Measurements from ENCODE around the gene TMCO1.
"Not testable (repeated sequence)": the region's sequence is repeated elsewhere in the genome, so short reads cannot be mapped to it uniquely, and the experiment has no call there.

Gene TMCO1

GRCh38 chr1:165703648-165704047 is 65.0 kb downstream of the TMCO1 start:
- ChIA-PET CTCF (interaction anchor here (1.0 to 1.5 kb wide), 3 partner anchors 11 to 221 kb away, joined by 3 to 4 read pairs (median 3); no protein-coding TSS in a partner anchor), POLR2A (interaction anchor here (0.7 kb wide), 1 partner anchor 153 kb away, joined by 4 read pairs; no protein-coding TSS in a partner anchor)
- DNase-seq (ENCODE audit: extremely low spot score), result no peak
- TF ChIP-seq, protein P1, sequence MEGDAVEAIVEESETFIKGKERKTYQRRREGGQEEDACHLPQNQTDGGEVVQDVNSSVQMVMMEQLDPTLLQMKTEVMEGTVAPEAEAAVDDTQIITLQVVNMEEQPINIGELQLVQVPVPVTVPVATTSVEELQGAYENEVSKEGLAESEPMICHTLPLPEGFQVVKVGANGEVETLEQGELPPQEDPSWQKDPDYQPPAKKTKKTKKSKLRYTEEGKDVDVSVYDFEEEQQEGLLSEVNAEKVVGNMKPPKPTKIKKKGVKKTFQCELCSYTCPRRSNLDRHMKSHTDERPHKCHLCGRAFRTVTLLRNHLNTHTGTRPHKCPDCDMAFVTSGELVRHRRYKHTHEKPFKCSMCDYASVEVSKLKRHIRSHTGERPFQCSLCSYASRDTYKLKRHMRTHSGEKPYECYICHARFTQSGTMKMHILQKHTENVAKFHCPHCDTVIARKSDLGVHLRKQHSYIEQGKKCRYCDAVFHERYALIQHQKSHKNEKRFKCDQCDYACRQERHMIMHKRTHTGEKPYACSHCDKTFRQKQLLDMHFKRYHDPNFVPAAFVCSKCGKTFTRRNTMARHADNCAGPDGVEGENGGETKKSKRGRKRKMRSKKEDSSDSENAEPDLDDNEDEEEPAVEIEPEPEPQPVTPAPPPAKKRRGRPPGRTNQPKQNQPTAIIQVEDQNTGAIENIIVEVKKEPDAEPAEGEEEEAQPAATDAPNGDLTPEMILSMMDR (IDR thresholded peaks at IDR 0.05; ENCODE audit: control extremely low read depth, extremely low read depth, low read depth, missing control alignments), result no peak

GRCh38 chr1:165701922-165702321 is 66.7 kb downstream of the TMCO1 start:
- DNase-seq (ENCODE audit: extremely low spot score); POLR2A ChIA-PET; CTCF ChIA-PET: not testable (repeated sequence)

DNA sequence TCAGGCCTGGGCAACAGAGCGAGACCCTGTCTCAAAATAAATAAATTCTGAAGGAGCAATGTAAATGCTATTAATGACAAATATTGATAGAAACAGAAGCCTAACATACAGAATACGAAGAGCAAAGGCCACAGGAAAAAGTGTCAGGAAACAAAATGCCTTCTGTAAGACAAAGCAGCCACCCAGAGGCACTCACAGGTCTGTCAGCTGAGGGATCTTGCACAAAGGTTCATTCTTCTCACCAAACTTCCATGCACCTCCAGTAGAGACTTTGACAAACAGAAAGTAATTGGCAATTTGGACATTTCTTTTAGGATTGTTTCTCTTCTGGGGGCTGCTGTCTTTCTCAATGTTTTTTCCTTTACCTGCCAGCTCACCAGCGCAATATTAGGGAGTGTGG is 69.1 kb downstream of the TMCO1 start:
- ChIA-PET CTCF (interaction anchor here (1.3 to 4.0 kb wide), 3 partner anchors 13 to 215 kb away, joined by 4 to 19 read pairs (median 4); no protein-coding TSS in a partner anchor), POLR2A (no interaction called here)
- TF ChIP-seq, protein P1 (IDR thresholded peaks at IDR 0.05; ENCODE audit: control extremely low read depth, extremely low read depth, low read depth, missing control alignments), result no peak
- no peak for DNase-seq (ENCODE audit: extremely low spot score)

GRCh38 chr1:165698761-165699052 is 70.0 kb downstream of the TMCO1 start:
- POLR2A ChIA-PET, result interaction anchor here (1.2 kb wide), 1 partner anchor 13 kb away, joined by 4 read pairs; no protein-coding TSS in a partner anchor

DNA sequence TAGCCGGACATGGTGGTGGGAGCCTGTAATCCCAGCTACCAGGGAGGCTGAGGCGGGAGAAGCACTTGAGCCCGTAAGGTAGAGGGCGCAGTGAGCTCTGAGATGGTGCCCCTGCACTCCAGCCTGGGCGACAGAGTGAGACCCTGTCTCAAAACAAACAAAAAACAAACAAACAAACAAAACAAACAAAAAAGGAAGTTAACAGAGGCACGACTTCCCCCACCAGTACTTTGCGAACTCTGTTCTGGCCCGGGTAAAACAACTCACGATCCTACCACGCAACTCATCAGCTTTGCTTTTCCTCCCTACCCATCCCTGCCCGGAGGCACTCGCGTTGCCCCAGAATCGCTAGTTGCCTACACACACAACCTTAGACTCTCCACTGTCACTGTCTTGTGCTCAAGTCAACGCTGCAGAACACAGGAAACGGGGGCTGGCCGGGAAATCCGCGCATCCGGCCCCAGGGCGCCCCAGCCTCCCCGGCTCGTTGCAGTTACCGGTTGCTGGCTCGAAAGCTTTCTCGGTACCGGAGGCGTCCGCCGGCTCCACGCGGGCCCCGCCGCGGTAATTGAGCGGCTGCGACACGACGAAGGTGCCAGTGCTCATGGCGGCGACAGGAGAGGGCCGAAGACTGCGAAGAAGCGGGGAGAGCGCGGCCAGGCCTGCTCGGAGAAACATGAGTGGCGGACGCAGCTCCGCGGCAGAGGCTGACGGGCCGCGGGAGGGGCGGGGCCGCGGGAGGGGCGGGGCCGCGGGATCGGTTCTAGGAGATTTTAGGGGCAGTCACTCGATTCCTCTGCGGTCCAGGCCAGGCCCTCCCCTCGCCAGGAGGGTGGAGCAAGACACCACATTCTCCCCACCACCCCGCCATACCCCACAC is 70.5 kb downstream of the TMCO1 start, which contains the start of gene ALDH9A1:
Gene ALDH9A1, minus strand, starts transcription at position 682 of the 880 bp plus-strand sequence. Its CDS starts 4 bp downstream, at position 678.
- CTCF ChIA-PET, result interaction anchor here (0.6 to 4.0 kb wide), 24 partner anchors 11 to 781 kb away, joined by 3 to 22 read pairs (median 4); no protein-coding TSS in a partner anchor
- POLR2A ChIA-PET, result interaction anchor here (0.6 to 1.2 kb wide), 2 partner anchors 12 to 506 kb away, joined by 3 to 4 read pairs; no protein-coding TSS in a partner anchor

More at GRCh38 chr1:165698761-165699052, 70.0 kb downstream of the TMCO1 start:
- no peak for DNase-seq (ENCODE audit: extremely low spot score)
- CTCF ChIA-PET, result interaction anchor here (1.0 to 4.0 kb wide), 14 partner anchors 12 to 781 kb away, joined by 3 to 22 read pairs (median 4); no protein-coding TSS in a partner anchor
- TF ChIP-seq, protein P1 (IDR thresholded peaks at IDR 0.05; ENCODE audit: control extremely low read depth, extremely low read depth, low read depth, missing control alignments), result no peak

DNA sequence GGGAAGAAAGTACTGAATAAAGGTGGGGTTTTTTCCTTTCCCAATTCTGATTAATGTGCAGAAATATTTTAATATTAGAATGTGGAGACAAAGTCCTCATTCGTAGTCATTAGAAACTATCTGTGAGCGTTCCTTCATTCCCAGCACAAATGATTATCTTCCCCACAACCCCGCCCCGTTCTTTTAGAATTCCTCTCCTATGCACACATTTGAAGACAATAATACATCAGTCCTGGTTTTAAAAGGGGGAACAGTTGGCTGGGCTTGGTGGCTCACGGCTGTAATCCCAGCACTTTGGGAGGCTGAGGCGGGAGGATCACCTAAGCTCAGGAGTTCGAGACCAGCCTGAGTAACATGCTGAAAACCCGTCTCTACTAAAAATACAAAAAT is 71.2 kb downstream of the TMCO1 start:
- CTCF ChIA-PET, result interaction anchor here (0.6 to 4.0 kb wide), 19 partner anchors 11 to 217 kb away, joined by 3 to 22 read pairs (median 4); no protein-coding TSS in a partner anchor
- POLR2A ChIA-PET, result interaction anchor here (1.2 kb wide), 1 partner anchor 11 kb away, joined by 4 read pairs; no protein-coding TSS in a partner anchor

More for the DNA sequence above, 70.5 kb downstream of the TMCO1 start, which contains the start of gene ALDH9A1:
- DNase-seq (ENCODE audit: extremely low spot score), result peak; percentile 90
- TF ChIP-seq, protein P1 (IDR thresholded peaks at IDR 0.05; ENCODE audit: control extremely low read depth, extremely low read depth, low read depth, missing control alignments), result peak; percentile 48

More for the DNA sequence above, 71.2 kb downstream of the TMCO1 start:
- no peak for DNase-seq (ENCODE audit: extremely low spot score)
- TF ChIP-seq, protein P1 (IDR thresholded peaks at IDR 0.05; ENCODE audit: control extremely low read depth, extremely low read depth, low read depth, missing control alignments), result no peak
